GM23338 (cell line): ENCODE results near the gene CYP2W1. TPM values are rescaled to one million over a fixed set of nuclear protein-coding genes. Genes with fewer than 3 reads are reported as not detected.

ENCODE experiments used
- ATAC-seq: fragments of 200-7000 bp; cut with Tn5 transposase; 3 replicates; pipeline ENCODE4 v1.9.1; 2020
- DNase-seq: peaks from one replicate; pipeline ENCODE4 v3.0.0-alpha.2; 2015; ENCODE audit warnings: low spot score
- H2AFZ ChIP-seq: fragments of 200-600 bp; sonication (generic); 2 replicates; pipeline ENCODE4 v1.8.0; 2016; ENCODE audit warnings: antibody characterized with exemption, mild to moderate bottlenecking, moderate library complexity
- H3F3A ChIP-seq: fragments of 200-600 bp; sonication (generic); replicated peaks from 2 replicates; pipeline ENCODE4 v1.8.0; 2017; ENCODE audit warnings: antibody characterized with exemption, mixed run types, low read depth
- H3K27ac ChIP-seq: fragments of 200-600 bp; sonication (generic); 2 replicates; pipeline ENCODE4 v1.6.1; 2016; ENCODE audit warnings: low read depth
- H3K27me3 ChIP-seq: fragments of 200-600 bp; sonication (generic); 2 replicates; pipeline ENCODE4 v1.8.0; 2016; ENCODE audit warnings: mild to moderate bottlenecking, mixed run types, moderate library complexity; ENCODE audit not compliant: insufficient read depth
- H3K36me3 ChIP-seq: fragments of 200-600 bp; sonication (generic); 2 replicates; pipeline ENCODE4 v1.8.0; 2016; ENCODE audit warnings: mild to moderate bottlenecking; ENCODE audit not compliant: insufficient read depth
- H3K4me1 ChIP-seq: fragments of 200-600 bp; sonication (generic); 2 replicates; pipeline ENCODE4 v1.8.0; 2016; ENCODE audit warnings: mild to moderate bottlenecking, moderate library complexity; ENCODE audit not compliant: insufficient read depth
- H3K4me2 ChIP-seq: fragments of 200-600 bp; sonication (generic); 2 replicates; pipeline ENCODE4 v1.7.1; 2017; ENCODE audit warnings: mixed run types
- H3K4me3 ChIP-seq: fragments of 200-600 bp; sonication (generic); 2 replicates; pipeline ENCODE4 v1.6.1; 2016; ENCODE audit warnings: mixed run types
- H3K79me2 ChIP-seq: fragments of 200-600 bp; sonication (generic); replicated peaks from 2 replicates; pipeline ENCODE4 v1.8.0; 2017; ENCODE audit warnings: mild to moderate bottlenecking; ENCODE audit not compliant: insufficient read depth
- H3K9me2 ChIP-seq: fragments of 200-600 bp; sonication (generic); 2 replicates; pipeline ENCODE4 v1.8.0; 2017; ENCODE audit not compliant: insufficient read depth
- H4K20me1 ChIP-seq: fragments of 200-600 bp; sonication (generic); replicated peaks from 2 replicates; pipeline ENCODE4 v1.8.0; 2017; ENCODE audit warnings: mild to moderate bottlenecking; ENCODE audit not compliant: insufficient read depth
- H3K27ac Mint-ChIP-seq: 2 replicates; pipeline ENCODE4 v1.8.0; 2020; ENCODE audit warnings: inconsistent platforms, mild to moderate bottlenecking, moderate library complexity, mixed read lengths
- H3K27me3 Mint-ChIP-seq: 3 replicates; pipeline ENCODE4 v1.8.0; 2022; ENCODE audit warnings: low read depth, mild to moderate bottlenecking, moderate library complexity, mixed read lengths, inconsistent platforms; ENCODE audit not compliant: insufficient read depth, poor library complexity
- H3K36me3 Mint-ChIP-seq: 3 replicates; pipeline ENCODE4 v1.8.0; 2021; ENCODE audit warnings: low read depth, mild to moderate bottlenecking, inconsistent platforms, moderate library complexity, mixed read lengths
- H3K4me1 Mint-ChIP-seq: 3 replicates; pipeline ENCODE4 v1.8.0; 2020; ENCODE audit warnings: mild to moderate bottlenecking, inconsistent platforms, mixed read lengths
- H3K4me3 Mint-ChIP-seq: 3 replicates; pipeline ENCODE4 v1.8.0; 2021; ENCODE audit warnings: moderate library complexity, mild to moderate bottlenecking, inconsistent platforms, mixed read lengths
- H3K9me3 Mint-ChIP-seq: 3 replicates; pipeline ENCODE4 v1.8.0; 2020; ENCODE audit warnings: moderate library complexity, mild to moderate bottlenecking, inconsistent platforms, mixed read lengths
- CREB1 ChIP-seq: fragments of 250-450 bp; sonication (Bioruptor Pico); IDR thresholded peaks from 2 replicates; pipeline ENCODE4 v1.5.0; 2020; ENCODE audit warnings: low read depth, mild to moderate bottlenecking, moderate library complexity
- EZH2 ChIP-seq: fragments of 200-600 bp; sonication (generic); IDR thresholded peaks from one replicate; pipeline ENCODE4 v1.8.0; 2017; ENCODE audit warnings: antibody characterized with exemption, mild to moderate bottlenecking, low read depth; ENCODE audit not compliant: unreplicated experiment
- EZH2phosphoT487 ChIP-seq: fragments of 200-600 bp; sonication (generic); IDR thresholded peaks from one replicate; pipeline ENCODE4 v1.8.1; 2018; ENCODE audit warnings: antibody characterized with exemption; ENCODE audit not compliant: unreplicated experiment
- JUNB ChIP-seq: IDR thresholded peaks from one replicate; pipeline ENCODE4 v1.6.1; 2016; ENCODE audit warnings: antibody characterized with exemption; ENCODE audit not compliant: unreplicated experiment
- POLR2AphosphoS5 ChIP-seq: IDR thresholded peaks from 2 replicates; pipeline ENCODE4 v1.6.1; 2016; ENCODE audit warnings: antibody characterized with exemption, low read depth
- STAT1 ChIP-seq: IDR thresholded peaks from one replicate; pipeline ENCODE4 v1.6.1; 2016; ENCODE audit warnings: antibody characterized with exemption; ENCODE audit not compliant: unreplicated experiment
- ZNF331 ChIP-seq: fragments of 250-450 bp; sonication (Bioruptor Pico); IDR thresholded peaks from 2 replicates; pipeline ENCODE4 v1.5.0; 2020; ENCODE audit warnings: low read depth, mild to moderate bottlenecking, moderate library complexity
- polyA plus RNA-seq: library from polyadenylated mRNA; unstranded; fragments of >200 nt; fragmentation: Nextera tagmentation; extraction: Ambion mirVana; gene quantifications from 2 replicates; pipeline ENCODE4 v1.2.1, GENCODE V29; 2016
- total RNA-seq: library from RNA; depleted of rRNA; stranded (reverse); fragments of >200 nt; shearing (Covaris generic); gene quantifications from 2 replicates; pipeline ENCODE4 v1.2.3, GENCODE V29; 2014
- TF ChIP-seq, protein P1 (sequence below): IDR thresholded peaks from 2 replicates; pipeline ENCODE4 v1.6.1; 2016; ENCODE audit warnings: antibody characterized with exemption
- TF ChIP-seq, protein P2 (sequence below), 2 experiments: fragments of 200-600 bp in 1 of 2; sonication (generic) in 1 of 2; conservative IDR thresholded peaks; 2 replicates each; pipeline versions ENCODE4 v1.5.1 to v1.6.1; 2016 to 2017; ENCODE audit warnings: antibody characterized with exemption in 2 of 2, low read depth in 2 of 2, mild to moderate bottlenecking in 2 of 2, moderate library complexity in 1 of 2
- TF ChIP-seq, protein P3 (sequence below): IDR thresholded peaks from one replicate; pipeline ENCODE4 v1.6.1; 2018; ENCODE audit warnings: antibody characterized with exemption; ENCODE audit not compliant: unreplicated experiment

CYP2W1 gene
- total and polyA plus RNA-seq, 2 experiments from 2014 or later, result not detected

DNA sequence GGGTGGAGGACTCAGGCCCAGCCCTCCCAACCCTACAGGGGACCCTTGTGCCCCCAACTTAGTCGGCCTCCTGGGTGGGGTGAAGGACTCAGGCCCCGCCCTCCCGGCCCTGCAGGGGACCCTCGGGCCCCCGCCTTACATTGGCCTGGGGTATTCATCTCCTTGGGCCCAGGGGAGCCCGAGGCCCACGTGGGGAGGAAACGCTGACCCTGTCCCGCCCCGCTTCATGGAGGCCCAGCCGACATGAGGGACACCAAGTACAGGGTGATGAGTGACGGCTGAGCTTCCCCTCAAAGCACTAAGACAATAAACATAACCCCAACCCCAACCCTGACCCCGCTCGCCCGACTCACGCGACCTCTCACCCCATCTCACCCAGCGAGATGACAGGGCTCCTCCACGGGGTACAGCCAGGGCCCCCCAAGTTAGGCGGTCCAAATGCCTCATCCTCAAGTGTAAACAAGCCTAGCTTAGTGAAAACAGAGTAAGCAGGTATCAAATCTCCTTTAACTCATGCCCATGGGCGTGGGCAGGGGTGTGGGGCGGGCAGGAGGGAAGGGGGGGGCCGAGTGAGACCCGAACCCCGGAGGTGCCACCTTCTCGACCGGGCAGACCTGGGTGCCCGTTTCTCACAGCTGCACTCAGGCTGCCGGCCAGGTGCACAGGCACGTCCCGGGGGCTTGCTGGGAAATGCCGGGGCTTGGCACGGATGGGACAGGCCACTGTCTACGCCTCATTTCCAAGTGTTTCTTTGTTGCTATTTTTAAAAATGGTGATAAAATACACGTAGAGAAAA, 8.2 kb downstream of the CYP2W1 start:
- Mint-ChIP-seq H3K4me1 (no peaks in the 10 kb centered on the region), H3K36me3 (no peaks in the 10 kb centered on the region), H3K4me3 (no peak overlapping the region), H3K9me3 (no peaks in the 10 kb centered on the region), H3K27ac (no peak overlapping the region), H3K27me3 (peaks cover 22% of the 10 kb centered on the region)
- H3K4me3 ChIP-seq, result no peak overlapping the region
- H3K9me2 ChIP-seq, result no peaks in the 10 kb centered on the region
- H3F3A ChIP-seq, result no peaks in the 10 kb centered on the region
- H3K27me3 ChIP-seq, result no peaks in the 10 kb centered on the region
- TF ChIP-seq EZH2phosphoT487 (no peak), POLR2AphosphoS5 (no peak), STAT1 (no peak), ZNF331 (CRISPR knock-in tag) (no peak), JUNB (no peak), EZH2 (no peak), CREB1 (CRISPR knock-in tag) (no peak)
- TF ChIP-seq, protein P1, sequence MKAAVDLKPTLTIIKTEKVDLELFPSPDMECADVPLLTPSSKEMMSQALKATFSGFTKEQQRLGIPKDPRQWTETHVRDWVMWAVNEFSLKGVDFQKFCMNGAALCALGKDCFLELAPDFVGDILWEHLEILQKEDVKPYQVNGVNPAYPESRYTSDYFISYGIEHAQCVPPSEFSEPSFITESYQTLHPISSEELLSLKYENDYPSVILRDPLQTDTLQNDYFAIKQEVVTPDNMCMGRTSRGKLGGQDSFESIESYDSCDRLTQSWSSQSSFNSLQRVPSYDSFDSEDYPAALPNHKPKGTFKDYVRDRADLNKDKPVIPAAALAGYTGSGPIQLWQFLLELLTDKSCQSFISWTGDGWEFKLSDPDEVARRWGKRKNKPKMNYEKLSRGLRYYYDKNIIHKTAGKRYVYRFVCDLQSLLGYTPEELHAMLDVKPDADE, result no peak
- TF ChIP-seq, protein P2, sequence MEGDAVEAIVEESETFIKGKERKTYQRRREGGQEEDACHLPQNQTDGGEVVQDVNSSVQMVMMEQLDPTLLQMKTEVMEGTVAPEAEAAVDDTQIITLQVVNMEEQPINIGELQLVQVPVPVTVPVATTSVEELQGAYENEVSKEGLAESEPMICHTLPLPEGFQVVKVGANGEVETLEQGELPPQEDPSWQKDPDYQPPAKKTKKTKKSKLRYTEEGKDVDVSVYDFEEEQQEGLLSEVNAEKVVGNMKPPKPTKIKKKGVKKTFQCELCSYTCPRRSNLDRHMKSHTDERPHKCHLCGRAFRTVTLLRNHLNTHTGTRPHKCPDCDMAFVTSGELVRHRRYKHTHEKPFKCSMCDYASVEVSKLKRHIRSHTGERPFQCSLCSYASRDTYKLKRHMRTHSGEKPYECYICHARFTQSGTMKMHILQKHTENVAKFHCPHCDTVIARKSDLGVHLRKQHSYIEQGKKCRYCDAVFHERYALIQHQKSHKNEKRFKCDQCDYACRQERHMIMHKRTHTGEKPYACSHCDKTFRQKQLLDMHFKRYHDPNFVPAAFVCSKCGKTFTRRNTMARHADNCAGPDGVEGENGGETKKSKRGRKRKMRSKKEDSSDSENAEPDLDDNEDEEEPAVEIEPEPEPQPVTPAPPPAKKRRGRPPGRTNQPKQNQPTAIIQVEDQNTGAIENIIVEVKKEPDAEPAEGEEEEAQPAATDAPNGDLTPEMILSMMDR (conservative IDR thresholded peaks at IDR 0.05; ENCODE audit: low read depth in 2 of 2), result no peak
- TF ChIP-seq, protein P3, sequence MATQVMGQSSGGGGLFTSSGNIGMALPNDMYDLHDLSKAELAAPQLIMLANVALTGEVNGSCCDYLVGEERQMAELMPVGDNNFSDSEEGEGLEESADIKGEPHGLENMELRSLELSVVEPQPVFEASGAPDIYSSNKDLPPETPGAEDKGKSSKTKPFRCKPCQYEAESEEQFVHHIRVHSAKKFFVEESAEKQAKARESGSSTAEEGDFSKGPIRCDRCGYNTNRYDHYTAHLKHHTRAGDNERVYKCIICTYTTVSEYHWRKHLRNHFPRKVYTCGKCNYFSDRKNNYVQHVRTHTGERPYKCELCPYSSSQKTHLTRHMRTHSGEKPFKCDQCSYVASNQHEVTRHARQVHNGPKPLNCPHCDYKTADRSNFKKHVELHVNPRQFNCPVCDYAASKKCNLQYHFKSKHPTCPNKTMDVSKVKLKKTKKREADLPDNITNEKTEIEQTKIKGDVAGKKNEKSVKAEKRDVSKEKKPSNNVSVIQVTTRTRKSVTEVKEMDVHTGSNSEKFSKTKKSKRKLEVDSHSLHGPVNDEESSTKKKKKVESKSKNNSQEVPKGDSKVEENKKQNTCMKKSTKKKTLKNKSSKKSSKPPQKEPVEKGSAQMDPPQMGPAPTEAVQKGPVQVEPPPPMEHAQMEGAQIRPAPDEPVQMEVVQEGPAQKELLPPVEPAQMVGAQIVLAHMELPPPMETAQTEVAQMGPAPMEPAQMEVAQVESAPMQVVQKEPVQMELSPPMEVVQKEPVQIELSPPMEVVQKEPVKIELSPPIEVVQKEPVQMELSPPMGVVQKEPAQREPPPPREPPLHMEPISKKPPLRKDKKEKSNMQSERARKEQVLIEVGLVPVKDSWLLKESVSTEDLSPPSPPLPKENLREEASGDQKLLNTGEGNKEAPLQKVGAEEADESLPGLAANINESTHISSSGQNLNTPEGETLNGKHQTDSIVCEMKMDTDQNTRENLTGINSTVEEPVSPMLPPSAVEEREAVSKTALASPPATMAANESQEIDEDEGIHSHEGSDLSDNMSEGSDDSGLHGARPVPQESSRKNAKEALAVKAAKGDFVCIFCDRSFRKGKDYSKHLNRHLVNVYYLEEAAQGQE, result no peak
- no peak overlapping the region for H2AFZ ChIP-seq
- no peaks in the 10 kb centered on the region for H3K4me1 ChIP-seq
- no peak overlapping the region for H3K4me2 ChIP-seq
- H3K79me2 ChIP-seq, result no peaks in the 10 kb centered on the region
- no peaks in the 10 kb centered on the region for H4K20me1 ChIP-seq
- DNase-seq (no peak), ATAC-seq (no peak)
- no peak overlapping the region for H3K27ac ChIP-seq
- H3K36me3 ChIP-seq, result no peaks in the 10 kb centered on the region
